GM12875 (cell line): Measurements from ENCODE around the gene SPECC1L.

ENCODE experiments used
- H3K4me3 ChIP-seq: one replicate; pipeline ENCODE4 v1.5.1; 2011; ENCODE audit warnings: low read depth, low read length, control low read depth
- CTCF ChIP-seq: IDR thresholded peaks from 2 replicates; pipeline ENCODE4 v1.5.1; 2011; ENCODE audit warnings: low read depth, mild to moderate bottlenecking, control low read depth, inconsistent platforms, low read length, moderate library complexity, borderline replicate concordance; ENCODE audit not compliant: insufficient read depth

The SPECC1L gene

GRCh38 chr22:24390156-24390555, 119.5 kb downstream of the SPECC1L start:
- H3K4me3 ChIP-seq = no peak overlapping the region
- TF ChIP-seq CTCF = no peak

GRCh38 chr22:24390576-24390975, 119.9 kb downstream of the SPECC1L start:
- no peak overlapping the region for H3K4me3 ChIP-seq
- no peak for TF ChIP-seq CTCF

- no peak for TF ChIP-seq CTCF
- H3K4me3 ChIP-seq = no peak overlapping the region
Observed at GRCh38 chr22:24391836-24392217, 121.2 kb downstream of the SPECC1L start.

- no peak overlapping the region for H3K4me3 ChIP-seq
- TF ChIP-seq CTCF = no peak
Observed at GRCh38 chr22:24392218-24392931, 121.7 kb downstream of the SPECC1L start.

GRCh38 chr22:24393012-24393559, 122.5 kb downstream of the SPECC1L start:
- no peak for TF ChIP-seq CTCF
- H3K4me3 ChIP-seq = no peak overlapping the region

- H3K4me3 ChIP-seq = no peak overlapping the region
- TF ChIP-seq CTCF = no peak
Observed at GRCh38 chr22:24393848-24394247, 123.2 kb downstream of the SPECC1L start.

- no peak for TF ChIP-seq CTCF
- H3K4me3 ChIP-seq = no peak overlapping the region
Observed at GRCh38 chr22:24394254-24394653, 123.6 kb downstream of the SPECC1L start.
